GM19238 (cell line): ENCODE results near the gene C1QTNF4.

Source experiments
- DNase-seq: peaks from one replicate; pipeline ENCODE4 v3.0.0; 2011; ENCODE audit warnings: low spot score; ENCODE audit not compliant: insufficient read length

C1QTNF4 gene

GRCh38 chr11:47593492-47593933, 698 bp downstream of the C1QTNF4 start:
- DNase-seq, result no peak

- DNase-seq, result no peak
Observed at GRCh38 chr11:47592970-47593369, 1.2 kb downstream of the C1QTNF4 start.

- no peak for DNase-seq
Observed at GRCh38 chr11:47592251-47592650, 2.0 kb downstream of the C1QTNF4 start.

DNA sequence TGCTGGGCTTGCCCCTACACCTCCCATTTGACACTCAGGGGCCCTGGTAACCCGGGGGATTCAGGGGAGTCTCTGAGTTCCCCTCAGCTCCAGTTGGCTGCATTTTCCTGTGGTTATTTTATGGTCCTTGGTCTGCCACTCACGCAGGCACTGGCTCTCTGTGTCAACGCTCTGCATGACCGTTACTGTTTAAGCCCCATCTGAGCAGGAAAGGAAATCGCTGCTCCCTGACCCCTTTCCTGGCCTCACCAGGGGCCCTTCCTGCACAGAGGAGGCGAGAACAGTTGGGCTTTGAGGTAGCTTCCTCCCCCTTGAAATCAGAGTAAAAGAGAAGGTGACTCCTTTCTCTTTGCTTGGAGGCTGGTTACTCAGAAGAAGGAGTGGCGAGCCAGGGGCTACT, 2.4 kb downstream of the C1QTNF4 start:
- DNase-seq, result no peak

- DNase-seq, result no peak
Observed at GRCh38 chr11:47589977-47590861, 4.0 kb downstream of the C1QTNF4 start.

- no peak for DNase-seq
Observed at GRCh38 chr11:47589584-47589976, 4.6 kb downstream of the C1QTNF4 start.

GRCh38 chr11:47589118-47589517, 5.1 kb downstream of the C1QTNF4 start:
- DNase-seq, result no peak

DNA sequence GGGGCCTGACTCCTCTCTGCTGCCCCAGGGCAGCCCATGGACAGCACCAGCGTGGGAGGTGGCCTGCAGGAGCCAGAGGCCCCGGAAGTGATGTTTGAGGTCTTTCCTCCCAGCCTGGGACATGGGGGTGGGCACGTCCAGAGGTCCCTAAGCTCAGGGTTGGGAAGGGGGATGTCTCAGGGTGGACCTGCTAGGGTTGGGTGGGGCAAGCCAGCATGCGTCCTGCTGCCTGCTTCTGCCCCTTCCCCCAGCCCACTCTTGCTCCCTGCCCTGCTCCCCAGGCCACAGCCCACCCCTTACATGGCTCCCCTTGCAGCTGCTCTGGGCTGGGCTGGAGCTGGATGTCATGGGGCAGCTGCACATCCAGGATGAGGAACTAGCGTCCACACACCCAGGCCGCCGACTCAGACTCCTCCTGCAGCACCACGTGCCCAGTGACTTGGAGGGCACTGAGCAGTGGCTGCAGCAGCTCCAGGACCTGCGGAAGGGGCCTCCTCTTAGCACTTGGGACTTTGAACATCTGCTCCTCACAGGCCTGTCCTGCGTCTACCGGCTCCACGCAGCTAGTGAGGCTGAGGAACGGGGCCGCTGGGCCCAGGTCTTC, 6.4 kb downstream of the C1QTNF4 start:
- no peak for DNase-seq

DNA sequence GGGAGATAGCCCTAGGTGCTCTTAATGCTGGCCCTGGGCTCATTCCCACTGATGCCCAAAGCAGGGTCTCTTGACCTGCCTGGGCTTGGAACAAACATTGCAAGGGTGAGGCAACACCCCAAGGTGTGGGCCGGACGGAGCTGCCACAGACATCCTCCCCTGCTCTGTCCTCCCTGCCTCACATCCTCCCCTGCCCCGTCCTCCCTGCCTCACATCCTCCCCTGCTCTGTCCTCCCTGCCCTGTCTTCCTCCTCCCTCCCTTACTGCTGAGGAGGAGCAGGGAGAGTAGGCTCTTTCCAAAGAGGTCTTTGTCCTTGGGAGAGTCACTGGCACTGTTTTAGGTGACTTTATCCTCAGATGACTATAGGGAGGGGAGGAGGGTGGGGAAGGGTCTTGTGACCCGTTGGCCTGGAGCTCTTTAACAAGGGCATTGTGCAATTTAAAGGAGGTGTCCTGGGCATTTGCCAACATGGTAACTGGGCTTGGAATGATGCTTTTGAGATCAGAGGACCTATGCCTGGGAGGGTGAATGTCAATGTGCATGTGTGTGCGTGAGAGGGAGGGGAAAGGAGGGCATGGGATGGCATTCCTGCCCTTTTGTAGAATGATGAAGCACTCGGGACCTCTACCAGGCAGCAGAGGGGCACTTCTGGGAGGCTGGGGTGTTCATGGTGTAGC, 7.0 kb downstream of the C1QTNF4 start:
- DNase-seq, result no peak

DNA sequence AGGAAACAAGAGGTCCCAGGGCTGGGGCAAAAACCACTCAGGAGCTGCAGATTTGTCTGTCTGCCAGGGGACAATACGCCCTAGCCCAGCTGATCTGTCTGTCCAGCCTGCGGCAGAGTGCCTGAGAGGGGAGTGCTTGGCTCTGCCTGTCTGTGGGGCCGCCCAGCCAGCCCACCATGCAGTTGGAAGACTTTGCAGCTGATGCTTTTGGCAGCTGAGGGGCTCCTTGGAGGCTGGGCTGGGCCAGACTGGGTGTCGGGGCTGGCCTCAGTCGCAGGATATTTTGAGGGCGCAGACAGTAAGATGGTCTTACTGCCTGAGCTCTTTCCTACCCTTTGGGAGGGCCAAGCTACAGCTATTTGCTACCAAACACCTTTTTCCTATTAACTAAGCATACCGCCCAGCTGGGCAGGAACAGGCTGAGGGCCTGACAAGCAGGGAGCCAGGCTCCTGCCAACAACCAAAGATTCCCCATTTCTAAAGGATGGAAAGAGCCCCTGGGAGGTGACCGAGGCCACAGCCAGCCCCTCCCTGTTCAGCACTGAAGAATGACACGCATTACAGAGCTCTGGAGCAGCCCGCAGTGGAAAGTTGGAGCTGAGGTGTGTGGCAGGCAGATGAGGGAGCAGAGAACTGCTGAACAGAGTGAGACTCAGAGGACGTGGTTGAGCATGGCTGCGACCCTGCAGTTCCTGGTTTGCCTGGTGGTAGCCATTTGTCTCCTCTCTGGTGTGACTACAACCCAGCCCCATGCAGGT, 7.9 kb downstream of the C1QTNF4 start, which contains the start of gene FAM180B:
TSS of gene FAM180B (plus strand) at position 581 of the 758 bp plus-strand sequence. CDS start at position 672, 91 bp downstream.
- DNase-seq, result no peak

DNA sequence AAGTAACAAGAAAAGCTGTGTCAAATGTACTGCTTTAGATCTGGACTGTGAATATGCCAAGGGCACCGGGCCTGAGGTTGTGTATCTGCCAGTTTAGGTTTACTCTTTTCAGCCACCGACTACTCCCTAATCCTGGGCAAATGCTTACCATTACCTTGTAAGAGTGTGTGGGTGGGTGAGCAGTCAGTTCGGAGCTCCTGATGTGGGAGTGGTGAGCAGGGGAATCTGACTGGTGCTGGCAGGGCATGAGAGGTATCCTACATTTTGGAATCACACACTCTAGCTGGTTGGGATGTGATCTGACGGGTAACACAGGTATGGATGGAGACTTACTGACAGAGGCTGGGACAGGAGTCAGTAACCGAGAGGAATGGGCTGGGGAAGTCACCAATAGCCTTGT, 10.4 kb downstream of the C1QTNF4 start:
- no peak for DNase-seq

DNA sequence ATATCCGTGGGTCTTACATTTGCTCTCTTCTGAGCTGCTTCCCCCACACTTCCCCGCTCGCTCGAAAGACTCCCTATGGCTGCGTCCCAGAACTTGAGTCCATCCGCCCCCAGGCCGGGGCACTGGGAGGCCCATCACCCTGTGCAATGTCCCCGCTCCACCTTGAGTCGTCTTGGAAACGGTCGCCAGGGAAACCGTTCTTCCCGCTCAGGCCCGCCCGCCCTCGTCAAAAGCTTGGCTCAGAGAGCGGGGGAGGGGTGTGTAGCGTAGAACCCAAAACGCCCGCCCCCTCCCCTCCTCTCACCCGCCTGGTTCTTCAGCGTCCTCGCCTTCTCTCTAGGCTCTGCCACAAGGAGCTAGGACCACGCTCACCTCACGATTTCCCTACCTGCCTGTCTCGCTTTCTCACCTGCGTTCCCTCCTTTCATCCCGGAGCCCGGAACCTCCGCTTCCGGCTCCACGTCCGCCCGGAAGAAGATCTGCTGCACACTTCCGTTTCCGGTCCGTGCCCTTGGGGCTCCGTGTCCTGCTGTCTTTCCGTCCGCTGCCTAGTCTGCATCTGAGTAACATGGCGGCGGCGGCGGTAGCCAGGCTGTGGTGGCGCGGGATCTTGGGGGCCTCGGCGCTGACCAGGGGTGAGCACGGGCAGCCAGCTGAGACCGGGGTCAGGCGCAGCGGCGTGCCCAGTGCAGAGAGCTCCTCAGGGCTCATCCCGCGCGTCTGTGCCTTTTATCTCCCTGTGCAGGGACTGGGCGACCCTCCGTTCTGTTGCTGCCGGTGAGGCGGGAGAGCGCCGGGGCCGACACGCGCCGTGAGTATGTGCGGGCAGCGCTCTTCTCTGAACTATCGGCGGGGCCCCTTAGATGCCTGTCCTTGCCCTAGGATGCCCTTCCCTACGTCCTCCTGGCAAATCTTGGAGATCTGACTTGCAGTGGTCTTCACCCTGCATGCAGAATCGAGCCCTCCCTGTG, 15.4 kb downstream of the C1QTNF4 start, which contains the start of the genes KBTBD4 and NDUFS3:
TSS of gene KBTBD4 (minus strand) at position 447 of the 971 bp plus-strand sequence. CDS start at position 428, 19 bp downstream.
TSS of gene NDUFS3 (plus strand) at position 551 of the 971 bp plus-strand sequence. CDS start at position 569, 18 bp downstream.
- DNase-seq, result peak; percentile 88

- no peak for DNase-seq
Observed at GRCh38 chr11:47577460-47578041, 16.7 kb downstream of the C1QTNF4 start.

- DNase-seq, result no peak
Observed at GRCh38 chr11:47573321-47573720, 20.9 kb downstream of the C1QTNF4 start.

DNA sequence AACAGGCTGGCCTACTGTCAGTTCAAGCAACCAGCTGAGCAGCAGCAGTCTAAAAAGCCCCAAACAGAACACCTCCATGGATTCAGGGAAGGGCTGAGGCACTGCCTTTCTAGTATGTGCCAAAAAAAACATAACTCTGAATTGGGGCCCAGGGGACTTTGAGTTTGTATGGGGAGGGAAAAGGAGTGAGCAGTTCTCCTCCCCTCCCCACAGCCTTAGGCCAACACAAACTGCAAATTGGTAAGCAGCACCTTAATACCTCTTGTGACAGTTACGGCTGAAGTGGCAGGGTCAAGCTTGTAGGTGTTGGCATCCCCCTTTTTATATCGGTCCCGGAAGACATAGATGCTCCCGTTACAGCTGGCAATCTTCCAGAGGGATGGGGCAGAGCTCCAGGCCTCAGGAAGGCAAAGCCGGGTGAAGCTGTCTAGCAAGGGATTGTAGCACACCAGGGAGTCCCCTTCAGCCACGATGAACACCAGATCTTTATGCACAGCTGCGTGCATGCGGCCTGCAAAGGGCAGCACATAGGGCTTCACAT, 21.4 kb downstream of the C1QTNF4 start:
- no peak for DNase-seq

DNA sequence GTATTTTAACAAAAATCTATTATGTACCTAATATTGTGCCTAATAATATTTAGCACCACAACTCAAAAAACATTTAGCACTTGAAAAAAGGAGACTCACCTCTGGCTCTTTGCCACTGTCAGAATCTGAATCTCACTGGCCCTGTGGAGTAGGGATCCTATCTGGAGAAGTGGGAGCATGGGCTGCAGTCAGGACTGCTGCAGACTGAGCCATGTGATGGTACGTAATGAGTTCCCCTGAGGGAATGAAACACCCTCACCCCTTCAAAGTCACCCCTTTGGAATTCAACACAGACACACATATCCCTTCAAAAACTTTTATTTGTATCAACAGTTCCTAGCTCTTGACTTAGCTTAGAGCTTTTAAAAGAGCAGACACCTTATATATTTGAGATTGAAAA, 22.3 kb downstream of the C1QTNF4 start:
- no peak for DNase-seq

DNA sequence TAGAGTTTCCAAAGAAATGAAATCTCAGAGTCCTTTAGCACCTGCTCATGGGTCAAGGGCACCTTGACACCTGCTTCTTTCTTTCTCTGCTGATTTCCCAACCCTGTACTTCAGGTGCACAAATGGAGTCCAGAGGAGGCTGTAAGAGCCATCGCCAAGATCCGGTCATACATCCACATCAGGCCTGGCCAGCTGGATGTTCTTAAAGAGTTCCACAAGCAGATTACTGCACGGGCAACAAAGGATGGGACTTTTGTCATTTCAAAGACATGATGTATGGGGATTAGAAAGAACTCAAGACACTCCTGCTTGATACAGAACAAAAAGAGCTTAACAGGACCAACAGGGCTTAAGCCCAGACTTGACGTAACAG, 22.9 kb downstream of the C1QTNF4 start:
- DNase-seq, result no peak

DNA sequence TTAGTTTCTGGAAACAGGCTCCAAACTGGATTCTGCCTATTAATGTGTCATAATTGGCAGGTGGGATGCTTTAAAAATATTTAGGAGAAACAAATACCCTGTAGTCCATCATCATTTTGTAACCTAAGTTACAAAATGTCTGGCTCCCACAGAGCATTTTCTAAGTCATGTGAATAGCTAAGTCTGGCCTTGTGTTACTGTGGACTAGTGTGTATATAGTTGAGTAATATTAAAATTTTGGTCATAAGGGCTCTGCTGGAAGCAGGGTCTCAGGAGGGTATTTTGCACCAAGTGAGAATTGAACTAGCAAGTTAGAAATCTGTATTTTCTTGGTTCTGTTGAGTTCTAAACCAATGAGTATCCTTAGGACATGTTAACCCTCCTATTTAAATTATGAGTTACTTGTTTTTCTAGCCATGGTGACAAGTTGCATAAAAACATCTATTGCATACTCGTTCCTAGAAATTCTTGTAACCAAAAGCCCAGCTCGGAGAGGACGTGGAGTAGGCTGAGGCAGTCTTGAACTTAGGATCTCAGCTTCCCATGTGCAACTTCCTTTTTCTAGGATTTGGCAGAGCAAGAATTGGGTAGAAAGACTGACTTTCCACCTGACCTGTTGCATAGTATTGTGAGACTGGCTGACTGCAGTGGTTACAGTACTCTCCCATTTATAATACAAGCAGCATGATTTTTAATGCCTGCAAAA, 23.4 kb downstream of the C1QTNF4 start:
- DNase-seq, result no peak

DNA sequence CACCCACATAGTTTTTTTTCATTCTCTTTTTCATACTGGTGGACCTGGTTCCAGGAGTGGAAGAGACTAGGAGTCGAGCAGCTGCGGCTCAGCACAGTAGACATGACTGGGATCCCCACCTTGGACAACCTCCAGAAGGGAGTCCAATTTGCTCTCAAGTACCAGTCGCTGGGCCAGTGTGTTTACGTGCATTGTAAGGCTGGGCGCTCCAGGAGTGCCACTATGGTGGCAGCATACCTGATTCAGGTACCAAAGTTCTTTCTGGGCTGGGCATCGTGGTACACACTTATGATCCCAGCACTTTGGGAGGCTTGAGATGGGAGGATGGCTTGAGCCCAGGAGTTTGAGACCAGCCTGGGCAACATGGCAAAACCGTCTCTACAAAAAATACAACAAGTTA, 24.6 kb downstream of the C1QTNF4 start:
- DNase-seq, result no peak
